ENCODE data around the gene SYS1.

- TF ChIP-seq, protein P1, sequence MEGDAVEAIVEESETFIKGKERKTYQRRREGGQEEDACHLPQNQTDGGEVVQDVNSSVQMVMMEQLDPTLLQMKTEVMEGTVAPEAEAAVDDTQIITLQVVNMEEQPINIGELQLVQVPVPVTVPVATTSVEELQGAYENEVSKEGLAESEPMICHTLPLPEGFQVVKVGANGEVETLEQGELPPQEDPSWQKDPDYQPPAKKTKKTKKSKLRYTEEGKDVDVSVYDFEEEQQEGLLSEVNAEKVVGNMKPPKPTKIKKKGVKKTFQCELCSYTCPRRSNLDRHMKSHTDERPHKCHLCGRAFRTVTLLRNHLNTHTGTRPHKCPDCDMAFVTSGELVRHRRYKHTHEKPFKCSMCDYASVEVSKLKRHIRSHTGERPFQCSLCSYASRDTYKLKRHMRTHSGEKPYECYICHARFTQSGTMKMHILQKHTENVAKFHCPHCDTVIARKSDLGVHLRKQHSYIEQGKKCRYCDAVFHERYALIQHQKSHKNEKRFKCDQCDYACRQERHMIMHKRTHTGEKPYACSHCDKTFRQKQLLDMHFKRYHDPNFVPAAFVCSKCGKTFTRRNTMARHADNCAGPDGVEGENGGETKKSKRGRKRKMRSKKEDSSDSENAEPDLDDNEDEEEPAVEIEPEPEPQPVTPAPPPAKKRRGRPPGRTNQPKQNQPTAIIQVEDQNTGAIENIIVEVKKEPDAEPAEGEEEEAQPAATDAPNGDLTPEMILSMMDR (IDR thresholded peaks at IDR 0.05): no peak
- TF ChIP-seq POLR2A (IDR thresholded peaks at IDR 0.05): no peak
Measured at GRCh38 chr20:45390931-45391330, 28.0 kb downstream of the SYS1 start.
